Peyer's patch (tissue), 4 donors: Measurements from ENCODE around the gene PFDN6. TPM values are rescaled to one million over a fixed set of nuclear protein-coding genes. Genes with fewer than 3 reads are reported as not detected.

ENCODE experiments used
- DNase-seq, 3 donors: peaks; one replicate each; pipeline ENCODE4 v3.0.0-alpha.2; 2017 to 2019
- H3K27ac ChIP-seq, 4 donors: fragments of 200-600 bp; sonication (generic); one replicate each; pipeline ENCODE4 v1.5.1; 2016 to 2019
- H3K27me3 ChIP-seq, 2 donors: fragments of 200-600 bp; sonication (generic); one replicate each; pipeline ENCODE4 v1.5.1; 2019
- H3K36me3 ChIP-seq, 3 donors: fragments of 200-600 bp; sonication (generic); one replicate each; pipeline ENCODE4 v1.5.1; 2016 to 2019
- H3K4me1 ChIP-seq, 4 donors: fragments of 200-600 bp; sonication (generic); one replicate each; pipeline ENCODE4 v1.5.1; 2016 to 2019
- H3K4me3 ChIP-seq, 4 donors: fragments of 200-600 bp; sonication (generic); 1 replicate in 3 of 4; 2 replicates in 1 of 4; pipeline ENCODE4 v1.5.1; 2016 to 2019; ENCODE audit warnings: mild to moderate bottlenecking in 1 of 4
- H3K9me3 ChIP-seq, 4 donors: fragments of 200-600 bp; sonication (generic); one replicate each; pipeline ENCODE4 v1.5.1; 2016 to 2019; ENCODE audit warnings: mild to moderate bottlenecking in 1 of 4
- CTCF ChIP-seq, 6 experiments: fragments of 450-650 bp in 4 of 6; fragments of 200-600 bp in 2 of 6; sonication (generic) in 1 of 6; IDR thresholded peaks; one replicate each; pipeline ENCODE4 v1.5.1; 2017 to 2019; ENCODE audit warnings: antibody characterized with exemption in 6 of 6, mild to moderate bottlenecking in 3 of 6, moderate library complexity in 1 of 6
- POLR2A ChIP-seq, 2 donors: fragments of 450-650 bp; IDR thresholded peaks; one replicate each; pipeline ENCODE4 v1.5.1; 2017; ENCODE audit warnings: antibody characterized with exemption in 2 of 2, mild to moderate bottlenecking in 2 of 2, moderate library complexity in 2 of 2
- total RNA-seq, 4 donors: library from RNA; depleted of rRNA; stranded (reverse); fragments of >200 nt; gene quantifications; one replicate each; pipeline ENCODE4 v1.1.0, GENCODE V29; 2016

PFDN6 gene
- total RNA-seq, 4 donors from 2014 or later = 12.4 to 24.8 (median 14.4) TPM

GRCh38 chr6:33306356-33306755 is 17.0 kb downstream of the PFDN6 start:
- peaks cover 0 to 64% (median 0%) of the 10 kb centered on the region in 3 donors for H3K36me3 ChIP-seq
- H3K9me3 ChIP-seq = no peaks in the 10 kb centered on the region
- H3K27me3 ChIP-seq = no peaks in the 10 kb centered on the region
- H3K27ac ChIP-seq = no peak overlapping the region
- H3K4me3 ChIP-seq = no peak overlapping the region
- no peak for TF ChIP-seq CTCF (IDR thresholded peaks at IDR 0.05)
- TF ChIP-seq POLR2A (IDR thresholded peaks at IDR 0.05) = no peak
- H3K4me1 ChIP-seq = peaks cover 0 to 12% (median 3%) of the 10 kb centered on the region in 4 donors
- no peak for DNase-seq

- peak overlapping the region; percentile 92 to 99 (median 96) for H3K27ac ChIP-seq
- H3K4me1 ChIP-seq = peaks cover 4 to 45% (median 25%) of the 10 kb centered on the region in 4 donors
- H3K4me3 ChIP-seq = peak overlapping the region; percentile 67 to 90 (median 80)
- DNase-seq = peak; percentile 74 to 94 (median 91)
- H3K9me3 ChIP-seq = no peaks in the 10 kb centered on the region
- TF ChIP-seq CTCF (IDR thresholded peaks at IDR 0.05) (no peak), POLR2A (IDR thresholded peaks at IDR 0.05) (no peak)
- H3K27me3 ChIP-seq = no peaks in the 10 kb centered on the region
- peaks cover 0 to 18% (median 0%) of the 10 kb centered on the region in 3 donors for H3K36me3 ChIP-seq
These were observed 23.1 kb downstream of the PFDN6 start for GRCh38 chr6:33312361-33313104.

- peak overlapping the region; percentile 67 to 90 (median 80) for H3K4me3 ChIP-seq
- peaks cover 0 to 18% (median 0%) of the 10 kb centered on the region in 3 donors for H3K36me3 ChIP-seq
- peak; percentile 68 to 78 (median 74) for DNase-seq
- H3K27me3 ChIP-seq = no peaks in the 10 kb centered on the region
- peak overlapping the region; percentile 92 to 99 (median 96) for H3K27ac ChIP-seq
- H3K4me1 ChIP-seq = peaks cover 4 to 46% (median 25%) of the 10 kb centered on the region in 4 donors
- no peaks in the 10 kb centered on the region for H3K9me3 ChIP-seq
- TF ChIP-seq POLR2A (IDR thresholded peaks at IDR 0.05) = no peak
- no peak for TF ChIP-seq CTCF (IDR thresholded peaks at IDR 0.05)
These were observed 23.8 kb downstream of the PFDN6 start for GRCh38 chr6:33313105-33313708.

GRCh38 chr6:33313709-33314514 is 24.5 kb downstream of the PFDN6 start, which contains the start of gene TAPBP:
TSS of gene TAPBP (minus strand) at chr6:33314078. CDS start at chr6:33314041, 37 bp downstream.
- peak; percentile 80 to 89 (median 82) for DNase-seq
- peak; percentile 32 to 60 for TF ChIP-seq POLR2A (IDR thresholded peaks at IDR 0.05)
- no peak for TF ChIP-seq CTCF (IDR thresholded peaks at IDR 0.05)
- Histone ChIP-seq H3K9me3 (no peaks in the 10 kb centered on the region), H3K27ac (peak within 1 kb of the TSS; percentile 92 to 99 (median 96)), H3K4me1 (peaks cover 4 to 53% (median 23%) of the 10 kb centered on the region in 4 donors), H3K4me3 (peak within 1 kb of the TSS; percentile 67 to 90 (median 80)), H3K36me3 (peaks cover 0 to 22% (median 0%) of the 10 kb centered on the region in 3 donors), H3K27me3 (no peaks in the 10 kb centered on the region)

- peaks cover 4 to 59% (median 23%) of the 10 kb centered on the region in 4 donors for H3K4me1 ChIP-seq
- TF ChIP-seq POLR2A (IDR thresholded peaks at IDR 0.05) (no peak), CTCF (IDR thresholded peaks at IDR 0.05) (no peak)
- peak; percentile 69 to 86 (median 78) for DNase-seq
- peaks cover 0 to 28% (median 0%) of the 10 kb centered on the region in 3 donors for H3K36me3 ChIP-seq
- no peaks in the 10 kb centered on the region for H3K9me3 ChIP-seq
- H3K4me3 ChIP-seq = peak overlapping the region; percentile 67 to 90 (median 80)
- H3K27ac ChIP-seq = peak overlapping the region; percentile 92 to 99 (median 96)
- H3K27me3 ChIP-seq = no peaks in the 10 kb centered on the region
These were observed 25.1 kb downstream of the PFDN6 start for GRCh38 chr6:33314515-33314942.
